ENCODE data around the gene ZNF445. TPM values are rescaled to one million over a fixed set of nuclear protein-coding genes. Genes with fewer than 3 reads are reported as not detected.

ZNF445 gene
- total RNA-seq, 4 donors from 2014 or later, result 9.6 to 15.7 (median 13.6) TPM

GRCh38 chr3:44455318-44455717, 22.2 kb downstream of the ZNF445 start:
- TF ChIP-seq POLR2A (IDR thresholded peaks at IDR 0.05), result no peak
- no peak for TF ChIP-seq EP300 (IDR thresholded peaks at IDR 0.05)
- Histone ChIP-seq H3K9me3 (peaks cover 0 to 11% (median 2%) of the 10 kb centered on the region in 4 donors), H3K4me1 (no peaks in the 10 kb centered on the region), H3K27me3 (no peaks in the 10 kb centered on the region), H3K36me3 (peaks cover 1 to 100% (median 31%) of the 10 kb centered on the region in 3 donors), H3K4me3 (no peak overlapping the region), H3K27ac (no peak overlapping the region)
- 96 to 98% methylated on average over 10 of the region's 10 CpGs for WGBS, 2 donors
- no peak for DNase-seq (ENCODE audit: low spot score in 2 of 2)

- TF ChIP-seq CTCF (IDR thresholded peaks at IDR 0.05) (no peak), EP300 (IDR thresholded peaks at IDR 0.05) (no peak), POLR2A (IDR thresholded peaks at IDR 0.05) (no peak)
- peaks cover 6 to 100% (median 35%) of the 10 kb centered on the region in 3 donors for H3K36me3 ChIP-seq
- H3K4me3 ChIP-seq, result no peak overlapping the region
- peaks cover 0 to under 1% (median 0%) of the 10 kb centered on the region in 4 donors for H3K9me3 ChIP-seq
- no peaks in the 10 kb centered on the region for H3K27me3 ChIP-seq
- no peak for DNase-seq (ENCODE audit: low spot score in 2 of 2)
- WGBS, 2 donors, result 98 to 99% methylated on average over 4 of the region's 4 CpGs
- no peak overlapping the region for H3K27ac ChIP-seq
- H3K4me1 ChIP-seq, result no peaks in the 10 kb centered on the region
Measured at GRCh38 chr3:44454258-44454657, 23.2 kb downstream of the ZNF445 start.

GRCh38 chr3:44451441-44451840, 26.0 kb downstream of the ZNF445 start:
- no peak overlapping the region for H3K4me3 ChIP-seq
- H3K9me3 ChIP-seq, result peaks cover 0 to 11% (median 0%) of the 10 kb centered on the region in 4 donors
- no peak for DNase-seq (ENCODE audit: low spot score in 2 of 2)
- WGBS, 2 donors, result 95 to 98% methylated on average over 3 of the region's 3 CpGs
- no peak for TF ChIP-seq EP300 (IDR thresholded peaks at IDR 0.05)
- TF ChIP-seq POLR2A (IDR thresholded peaks at IDR 0.05), result no peak
- no peak for TF ChIP-seq CTCF (IDR thresholded peaks at IDR 0.05)
- no peaks in the 10 kb centered on the region for H3K4me1 ChIP-seq
- H3K27ac ChIP-seq, result no peak overlapping the region
- H3K27me3 ChIP-seq, result no peaks in the 10 kb centered on the region
- H3K36me3 ChIP-seq, result peaks cover 11 to 100% (median 57%) of the 10 kb centered on the region in 3 donors

- TF ChIP-seq EP300 (IDR thresholded peaks at IDR 0.05), result no peak
- TF ChIP-seq POLR2A (IDR thresholded peaks at IDR 0.05), result no peak
- TF ChIP-seq CTCF (IDR thresholded peaks at IDR 0.05), result no peak
- H3K36me3 ChIP-seq, result peaks cover 11 to 100% (median 43%) of the 10 kb centered on the region in 3 donors
Measured at GRCh38 chr3:44446929-44447328, 30.5 kb downstream of the ZNF445 start.

GRCh38 chr3:44445786-44446185, 31.7 kb downstream of the ZNF445 start:
- no peak overlapping the region for H3K27ac ChIP-seq
- DNase-seq (ENCODE audit: low spot score in 2 of 2), result no peak
- no peaks in the 10 kb centered on the region for H3K27me3 ChIP-seq
- H3K4me3 ChIP-seq, result no peak overlapping the region
- 100% methylated on average over 5 of the region's 5 CpGs for WGBS, 2 donors
- H3K36me3 ChIP-seq, result peaks cover 11 to 98% (median 35%) of the 10 kb centered on the region in 3 donors
- H3K9me3 ChIP-seq, result peaks cover 0 to 11% (median 0%) of the 10 kb centered on the region in 4 donors
- peaks cover 0 to 6% (median 0%) of the 10 kb centered on the region in 4 donors for H3K4me1 ChIP-seq
- TF ChIP-seq CTCF (IDR thresholded peaks at IDR 0.05) (no peak), POLR2A (IDR thresholded peaks at IDR 0.05) (no peak)

More at GRCh38 chr3:44446929-44447328, 30.5 kb downstream of the ZNF445 start:
- Histone ChIP-seq H3K27ac (no peak overlapping the region), H3K27me3 (no peaks in the 10 kb centered on the region), H3K9me3 (peaks cover 0 to 11% (median 0%) of the 10 kb centered on the region in 4 donors), H3K4me3 (no peak overlapping the region), H3K4me1 (no peaks in the 10 kb centered on the region)
- DNase-seq (ENCODE audit: low spot score in 2 of 2), result no peak
- 96% methylated on average over 5 of the region's 5 CpGs for WGBS, 2 donors
